GM23338 (cell line): Measurements from ENCODE around the gene STAP2. TPM values are rescaled to one million over a fixed set of nuclear protein-coding genes. Genes with fewer than 3 reads are reported as not detected.

ENCODE experiments used
- ATAC-seq: fragments of 200-7000 bp; cut with Tn5 transposase; 3 replicates; pipeline ENCODE4 v1.9.1; 2020
- DNase-seq: peaks from one replicate; pipeline ENCODE4 v3.0.0-alpha.2; 2015; ENCODE audit warnings: low spot score
- H2AFZ ChIP-seq: fragments of 200-600 bp; sonication (generic); 2 replicates; pipeline ENCODE4 v1.8.0; 2016; ENCODE audit warnings: antibody characterized with exemption, mild to moderate bottlenecking, moderate library complexity
- H3F3A ChIP-seq: fragments of 200-600 bp; sonication (generic); replicated peaks from 2 replicates; pipeline ENCODE4 v1.8.0; 2017; ENCODE audit warnings: antibody characterized with exemption, mixed run types, low read depth
- H3K27ac ChIP-seq: fragments of 200-600 bp; sonication (generic); 2 replicates; pipeline ENCODE4 v1.6.1; 2016; ENCODE audit warnings: low read depth
- H3K27me3 ChIP-seq: fragments of 200-600 bp; sonication (generic); 2 replicates; pipeline ENCODE4 v1.8.0; 2016; ENCODE audit warnings: mild to moderate bottlenecking, mixed run types, moderate library complexity; ENCODE audit not compliant: insufficient read depth
- H3K36me3 ChIP-seq: fragments of 200-600 bp; sonication (generic); 2 replicates; pipeline ENCODE4 v1.8.0; 2016; ENCODE audit warnings: mild to moderate bottlenecking; ENCODE audit not compliant: insufficient read depth
- H3K4me1 ChIP-seq: fragments of 200-600 bp; sonication (generic); 2 replicates; pipeline ENCODE4 v1.8.0; 2016; ENCODE audit warnings: mild to moderate bottlenecking, moderate library complexity; ENCODE audit not compliant: insufficient read depth
- H3K4me2 ChIP-seq: fragments of 200-600 bp; sonication (generic); 2 replicates; pipeline ENCODE4 v1.7.1; 2017; ENCODE audit warnings: mixed run types
- H3K4me3 ChIP-seq: fragments of 200-600 bp; sonication (generic); 2 replicates; pipeline ENCODE4 v1.6.1; 2016; ENCODE audit warnings: mixed run types
- H3K79me2 ChIP-seq: fragments of 200-600 bp; sonication (generic); replicated peaks from 2 replicates; pipeline ENCODE4 v1.8.0; 2017; ENCODE audit warnings: mild to moderate bottlenecking; ENCODE audit not compliant: insufficient read depth
- H3K9me2 ChIP-seq: fragments of 200-600 bp; sonication (generic); 2 replicates; pipeline ENCODE4 v1.8.0; 2017; ENCODE audit not compliant: insufficient read depth
- H4K20me1 ChIP-seq: fragments of 200-600 bp; sonication (generic); replicated peaks from 2 replicates; pipeline ENCODE4 v1.8.0; 2017; ENCODE audit warnings: mild to moderate bottlenecking; ENCODE audit not compliant: insufficient read depth
- H3K27ac Mint-ChIP-seq: 2 replicates; pipeline ENCODE4 v1.8.0; 2020; ENCODE audit warnings: inconsistent platforms, mild to moderate bottlenecking, moderate library complexity, mixed read lengths
- H3K27me3 Mint-ChIP-seq: 3 replicates; pipeline ENCODE4 v1.8.0; 2022; ENCODE audit warnings: low read depth, mild to moderate bottlenecking, moderate library complexity, mixed read lengths, inconsistent platforms; ENCODE audit not compliant: insufficient read depth, poor library complexity
- H3K36me3 Mint-ChIP-seq: 3 replicates; pipeline ENCODE4 v1.8.0; 2021; ENCODE audit warnings: low read depth, mild to moderate bottlenecking, inconsistent platforms, moderate library complexity, mixed read lengths
- H3K4me1 Mint-ChIP-seq: 3 replicates; pipeline ENCODE4 v1.8.0; 2020; ENCODE audit warnings: mild to moderate bottlenecking, inconsistent platforms, mixed read lengths
- H3K4me3 Mint-ChIP-seq: 3 replicates; pipeline ENCODE4 v1.8.0; 2021; ENCODE audit warnings: moderate library complexity, mild to moderate bottlenecking, inconsistent platforms, mixed read lengths
- H3K9me3 Mint-ChIP-seq: 3 replicates; pipeline ENCODE4 v1.8.0; 2020; ENCODE audit warnings: moderate library complexity, mild to moderate bottlenecking, inconsistent platforms, mixed read lengths
- CREB1 ChIP-seq: fragments of 250-450 bp; sonication (Bioruptor Pico); IDR thresholded peaks from 2 replicates; pipeline ENCODE4 v1.5.0; 2020; ENCODE audit warnings: low read depth, mild to moderate bottlenecking, moderate library complexity
- CTCF ChIP-seq, 2 experiments: fragments of 200-600 bp in 1 of 2; sonication (generic) in 1 of 2; conservative IDR thresholded peaks; 2 replicates each; pipeline versions ENCODE4 v1.5.1 to v1.6.1; 2016 to 2017; ENCODE audit warnings: antibody characterized with exemption in 2 of 2, low read depth in 2 of 2, mild to moderate bottlenecking in 2 of 2, moderate library complexity in 1 of 2
- EZH2phosphoT487 ChIP-seq: fragments of 200-600 bp; sonication (generic); IDR thresholded peaks from one replicate; pipeline ENCODE4 v1.8.1; 2018; ENCODE audit warnings: antibody characterized with exemption; ENCODE audit not compliant: unreplicated experiment
- JUNB ChIP-seq: IDR thresholded peaks from one replicate; pipeline ENCODE4 v1.6.1; 2016; ENCODE audit warnings: antibody characterized with exemption; ENCODE audit not compliant: unreplicated experiment
- NANOG ChIP-seq: IDR thresholded peaks from 2 replicates; pipeline ENCODE4 v1.6.1; 2016; ENCODE audit warnings: antibody characterized with exemption, borderline replicate concordance
- POLR2AphosphoS5 ChIP-seq: IDR thresholded peaks from 2 replicates; pipeline ENCODE4 v1.6.1; 2016; ENCODE audit warnings: antibody characterized with exemption, low read depth
- STAT1 ChIP-seq: IDR thresholded peaks from one replicate; pipeline ENCODE4 v1.6.1; 2016; ENCODE audit warnings: antibody characterized with exemption; ENCODE audit not compliant: unreplicated experiment
- polyA plus RNA-seq: library from polyadenylated mRNA; unstranded; fragments of >200 nt; fragmentation: Nextera tagmentation; extraction: Ambion mirVana; gene quantifications from 2 replicates; pipeline ENCODE4 v1.2.1, GENCODE V29; 2016
- total RNA-seq: library from RNA; depleted of rRNA; stranded (reverse); fragments of >200 nt; shearing (Covaris generic); gene quantifications from 2 replicates; pipeline ENCODE4 v1.2.3, GENCODE V29; 2014
- TF ChIP-seq, protein P1 (sequence below): fragments of 250-450 bp; sonication (Bioruptor Pico); IDR thresholded peaks from 2 replicates; pipeline ENCODE4 v1.5.0; 2020; ENCODE audit warnings: mild to moderate bottlenecking, moderate library complexity
- TF ChIP-seq, protein P2 (sequence below): IDR thresholded peaks from one replicate; pipeline ENCODE4 v1.6.1; 2018; ENCODE audit warnings: antibody characterized with exemption; ENCODE audit not compliant: unreplicated experiment

STAP2 gene
- total and polyA plus RNA-seq, 2 experiments from 2014 or later: 15.1 to 20.7 TPM

- H3K9me3 Mint-ChIP-seq: peaks cover 21% of the 10 kb centered on the region
- H2AFZ ChIP-seq: no peak overlapping the region
- H3K36me3 ChIP-seq: no peaks in the 10 kb centered on the region; the same call in 1 of the 2 replicates
- no peak for DNase-seq
- TF ChIP-seq POLR2AphosphoS5 (no peak), NANOG (no peak), JUNB (no peak), EZH2phosphoT487 (no peak), CREB1 (CRISPR knock-in tag) (no peak), CTCF (conservative IDR thresholded peaks at IDR 0.05; ENCODE audit: low read depth in 2 of 2) (no peak), STAT1 (no peak)
- TF ChIP-seq, protein P1, sequence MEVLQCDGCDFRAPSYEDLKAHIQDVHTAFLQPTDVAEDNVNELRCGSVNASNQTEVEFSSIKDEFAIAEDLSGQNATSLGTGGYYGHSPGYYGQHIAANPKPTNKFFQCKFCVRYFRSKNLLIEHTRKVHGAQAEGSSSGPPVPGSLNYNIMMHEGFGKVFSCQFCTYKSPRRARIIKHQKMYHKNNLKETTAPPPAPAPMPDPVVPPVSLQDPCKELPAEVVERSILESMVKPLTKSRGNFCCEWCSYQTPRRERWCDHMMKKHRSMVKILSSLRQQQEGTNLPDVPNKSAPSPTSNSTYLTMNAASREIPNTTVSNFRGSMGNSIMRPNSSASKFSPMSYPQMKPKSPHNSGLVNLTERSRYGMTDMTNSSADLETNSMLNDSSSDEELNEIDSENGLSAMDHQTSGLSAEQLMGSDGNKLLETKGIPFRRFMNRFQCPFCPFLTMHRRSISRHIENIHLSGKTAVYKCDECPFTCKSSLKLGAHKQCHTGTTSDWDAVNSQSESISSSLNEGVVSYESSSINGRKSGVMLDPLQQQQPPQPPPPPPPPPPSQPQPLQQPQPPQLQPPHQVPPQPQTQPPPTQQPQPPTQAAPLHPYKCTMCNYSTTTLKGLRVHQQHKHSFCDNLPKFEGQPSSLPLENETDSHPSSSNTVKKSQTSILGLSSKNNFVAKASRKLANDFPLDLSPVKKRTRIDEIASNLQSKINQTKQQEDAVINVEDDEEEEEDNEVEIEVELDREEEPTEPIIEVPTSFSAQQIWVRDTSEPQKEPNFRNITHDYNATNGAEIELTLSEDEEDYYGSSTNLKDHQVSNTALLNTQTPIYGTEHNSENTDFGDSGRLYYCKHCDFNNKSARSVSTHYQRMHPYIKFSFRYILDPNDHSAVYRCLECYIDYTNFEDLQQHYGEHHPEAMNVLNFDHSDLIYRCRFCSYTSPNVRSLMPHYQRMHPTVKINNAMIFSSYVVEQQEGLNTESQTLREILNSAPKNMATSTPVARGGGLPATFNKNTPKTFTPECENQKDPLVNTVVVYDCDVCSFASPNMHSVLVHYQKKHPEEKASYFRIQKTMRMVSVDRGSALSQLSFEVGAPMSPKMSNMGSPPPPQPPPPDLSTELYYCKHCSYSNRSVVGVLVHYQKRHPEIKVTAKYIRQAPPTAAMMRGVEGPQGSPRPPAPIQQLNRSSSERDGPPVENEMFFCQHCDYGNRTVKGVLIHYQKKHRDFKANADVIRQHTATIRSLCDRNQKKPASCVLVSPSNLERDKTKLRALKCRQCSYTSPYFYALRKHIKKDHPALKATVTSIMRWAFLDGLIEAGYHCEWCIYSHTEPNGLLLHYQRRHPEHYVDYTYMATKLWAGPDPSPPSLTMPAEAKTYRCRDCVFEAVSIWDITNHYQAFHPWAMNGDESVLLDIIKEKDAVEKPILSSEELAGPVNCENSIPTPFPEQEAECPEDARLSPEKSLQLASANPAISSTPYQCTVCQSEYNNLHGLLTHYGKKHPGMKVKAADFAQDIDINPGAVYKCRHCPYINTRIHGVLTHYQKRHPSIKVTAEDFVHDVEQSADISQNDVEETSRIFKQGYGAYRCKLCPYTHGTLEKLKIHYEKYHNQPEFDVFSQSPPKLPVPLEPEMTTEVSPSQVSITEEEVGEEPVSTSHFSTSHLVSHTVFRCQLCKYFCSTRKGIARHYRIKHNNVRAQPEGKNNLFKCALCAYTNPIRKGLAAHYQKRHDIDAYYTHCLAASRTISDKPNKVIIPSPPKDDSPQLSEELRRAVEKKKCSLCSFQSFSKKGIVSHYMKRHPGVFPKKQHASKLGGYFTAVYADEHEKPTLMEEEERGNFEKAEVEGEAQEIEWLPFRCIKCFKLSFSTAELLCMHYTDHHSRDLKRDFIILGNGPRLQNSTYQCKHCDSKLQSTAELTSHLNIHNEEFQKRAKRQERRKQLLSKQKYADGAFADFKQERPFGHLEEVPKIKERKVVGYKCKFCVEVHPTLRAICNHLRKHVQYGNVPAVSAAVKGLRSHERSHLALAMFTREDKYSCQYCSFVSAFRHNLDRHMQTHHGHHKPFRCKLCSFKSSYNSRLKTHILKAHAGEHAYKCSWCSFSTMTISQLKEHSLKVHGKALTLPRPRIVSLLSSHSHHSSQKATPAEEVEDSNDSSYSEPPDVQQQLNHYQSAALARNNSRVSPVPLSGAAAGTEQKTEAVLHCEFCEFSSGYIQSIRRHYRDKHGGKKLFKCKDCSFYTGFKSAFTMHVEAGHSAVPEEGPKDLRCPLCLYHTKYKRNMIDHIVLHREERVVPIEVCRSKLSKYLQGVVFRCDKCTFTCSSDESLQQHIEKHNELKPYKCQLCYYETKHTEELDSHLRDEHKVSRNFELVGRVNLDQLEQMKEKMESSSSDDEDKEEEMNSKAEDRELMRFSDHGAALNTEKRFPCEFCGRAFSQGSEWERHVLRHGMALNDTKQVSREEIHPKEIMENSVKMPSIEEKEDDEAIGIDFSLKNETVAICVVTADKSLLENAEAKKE (CRISPR knock-in tag): no peak
- TF ChIP-seq, protein P2, sequence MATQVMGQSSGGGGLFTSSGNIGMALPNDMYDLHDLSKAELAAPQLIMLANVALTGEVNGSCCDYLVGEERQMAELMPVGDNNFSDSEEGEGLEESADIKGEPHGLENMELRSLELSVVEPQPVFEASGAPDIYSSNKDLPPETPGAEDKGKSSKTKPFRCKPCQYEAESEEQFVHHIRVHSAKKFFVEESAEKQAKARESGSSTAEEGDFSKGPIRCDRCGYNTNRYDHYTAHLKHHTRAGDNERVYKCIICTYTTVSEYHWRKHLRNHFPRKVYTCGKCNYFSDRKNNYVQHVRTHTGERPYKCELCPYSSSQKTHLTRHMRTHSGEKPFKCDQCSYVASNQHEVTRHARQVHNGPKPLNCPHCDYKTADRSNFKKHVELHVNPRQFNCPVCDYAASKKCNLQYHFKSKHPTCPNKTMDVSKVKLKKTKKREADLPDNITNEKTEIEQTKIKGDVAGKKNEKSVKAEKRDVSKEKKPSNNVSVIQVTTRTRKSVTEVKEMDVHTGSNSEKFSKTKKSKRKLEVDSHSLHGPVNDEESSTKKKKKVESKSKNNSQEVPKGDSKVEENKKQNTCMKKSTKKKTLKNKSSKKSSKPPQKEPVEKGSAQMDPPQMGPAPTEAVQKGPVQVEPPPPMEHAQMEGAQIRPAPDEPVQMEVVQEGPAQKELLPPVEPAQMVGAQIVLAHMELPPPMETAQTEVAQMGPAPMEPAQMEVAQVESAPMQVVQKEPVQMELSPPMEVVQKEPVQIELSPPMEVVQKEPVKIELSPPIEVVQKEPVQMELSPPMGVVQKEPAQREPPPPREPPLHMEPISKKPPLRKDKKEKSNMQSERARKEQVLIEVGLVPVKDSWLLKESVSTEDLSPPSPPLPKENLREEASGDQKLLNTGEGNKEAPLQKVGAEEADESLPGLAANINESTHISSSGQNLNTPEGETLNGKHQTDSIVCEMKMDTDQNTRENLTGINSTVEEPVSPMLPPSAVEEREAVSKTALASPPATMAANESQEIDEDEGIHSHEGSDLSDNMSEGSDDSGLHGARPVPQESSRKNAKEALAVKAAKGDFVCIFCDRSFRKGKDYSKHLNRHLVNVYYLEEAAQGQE: no peak
- no peak overlapping the region for H3K4me3 Mint-ChIP-seq
- H3K4me1 Mint-ChIP-seq: peaks cover 15% of the 10 kb centered on the region
- peaks cover 38% of the 10 kb centered on the region for H3K36me3 Mint-ChIP-seq
- H3K27me3 ChIP-seq: no peaks in the 10 kb centered on the region
- no peak for ATAC-seq
- H3K79me2 ChIP-seq: no peaks in the 10 kb centered on the region
- no peaks in the 10 kb centered on the region for H4K20me1 ChIP-seq
- H3K4me1 ChIP-seq: peaks cover 3% of the 10 kb centered on the region; the same call in 1 of the 2 replicates
- peaks cover 32% of the 10 kb centered on the region for H3K27me3 Mint-ChIP-seq
- no peak overlapping the region for H3K27ac ChIP-seq
- H3K27ac Mint-ChIP-seq: no peak overlapping the region
- H3K4me2 ChIP-seq: no peak overlapping the region
- no peak overlapping the region for H3K4me3 ChIP-seq
- H3F3A ChIP-seq: peaks cover 6% of the 10 kb centered on the region; the same call in 1 of the 2 replicates
- no peaks in the 10 kb centered on the region for H3K9me2 ChIP-seq
Measured at GRCh38 chr19:4324228-4324627, 14.4 kb downstream of the STAP2 start.
